GM04504 (cell line): ENCODE measurements around the gene TCF7L2.

Source experiments
- DNase-seq: peaks from one replicate; pipeline ENCODE4 v3.0.0-alpha.2; 2012; ENCODE audit warnings: low read depth

Gene TCF7L2

DNA sequence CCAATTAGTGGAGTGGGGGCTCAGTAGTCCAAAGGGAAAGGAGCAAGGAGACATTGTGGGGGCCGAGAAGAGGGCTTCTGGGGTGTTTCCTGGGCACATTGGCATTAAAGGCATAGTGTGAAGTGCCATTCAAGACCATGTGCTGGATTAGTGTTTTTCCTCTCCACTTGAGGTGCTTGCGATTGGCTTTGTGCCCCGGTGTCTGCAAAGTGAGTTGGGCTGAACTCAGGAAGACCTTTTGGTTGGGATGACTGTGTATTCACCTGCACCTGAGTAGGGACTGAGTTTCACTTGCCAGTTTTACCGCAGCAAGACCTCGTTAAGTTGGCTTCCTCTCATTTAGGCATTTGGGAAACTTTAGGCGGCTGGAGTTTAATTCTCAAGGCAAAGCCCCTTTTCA lies 73.0 kb downstream of the TCF7L2 start:
- no peak for DNase-seq

DNA sequence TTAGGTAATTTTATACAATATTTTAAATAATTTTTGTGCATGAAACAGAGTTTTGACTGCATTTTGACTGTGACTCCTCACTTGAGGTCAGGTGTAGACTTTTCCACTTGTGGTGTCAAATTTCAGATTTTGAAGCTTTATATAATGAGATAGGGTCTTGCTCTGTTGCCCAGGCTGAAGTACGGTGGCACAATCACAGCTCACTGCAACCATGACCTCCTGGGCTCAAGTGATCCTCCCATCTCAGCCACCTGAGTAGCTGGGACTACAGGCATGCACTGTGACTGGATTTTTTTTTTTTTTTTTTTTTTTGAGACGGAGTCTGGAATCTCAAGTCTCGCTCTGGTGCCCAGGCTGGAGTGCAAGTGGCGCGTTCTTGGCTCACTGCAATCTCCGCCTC lies 74.9 kb downstream of the TCF7L2 start:
- DNase-seq = no peak

DNA sequence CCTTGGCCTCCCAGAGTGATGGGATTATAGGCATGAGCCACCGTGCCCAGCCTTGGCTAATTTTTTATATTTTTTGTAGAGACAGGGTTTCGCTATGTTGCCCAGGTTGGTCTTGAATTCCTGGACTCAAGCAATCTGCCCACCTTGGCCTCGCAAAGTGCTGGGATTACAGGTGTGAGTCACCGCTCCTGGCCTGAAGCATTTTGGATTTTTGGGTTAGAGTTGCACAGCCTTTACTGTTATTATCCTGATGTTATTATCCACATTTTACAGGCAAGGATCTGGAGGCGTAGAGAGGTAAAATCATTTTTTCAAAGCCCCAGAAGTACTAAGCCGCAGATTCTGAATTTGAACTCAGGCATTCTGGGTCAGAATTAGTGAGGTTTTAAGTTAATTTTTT lies 75.4 kb downstream of the TCF7L2 start:
- DNase-seq = no peak

DNA sequence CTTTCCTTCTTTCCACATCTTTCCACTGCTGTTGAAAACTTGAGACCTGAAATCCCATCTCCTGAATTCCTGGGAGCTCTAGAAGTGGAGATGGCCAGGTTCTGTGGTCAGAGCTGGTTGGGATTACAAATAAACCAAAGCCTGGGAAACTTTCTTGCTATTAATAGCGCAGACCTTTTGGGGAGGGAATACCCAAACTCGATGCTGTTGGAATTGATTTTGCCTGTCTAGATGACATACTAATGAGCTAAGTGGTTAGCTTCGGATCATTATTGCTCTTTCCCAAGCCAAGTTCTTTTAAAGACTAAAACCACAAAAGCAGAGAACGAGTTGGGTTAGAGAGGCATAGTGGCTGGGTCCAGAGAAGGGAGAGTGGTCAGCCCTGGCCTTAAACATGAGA lies 76.6 kb downstream of the TCF7L2 start:
- peak; percentile 63 for DNase-seq

DNA sequence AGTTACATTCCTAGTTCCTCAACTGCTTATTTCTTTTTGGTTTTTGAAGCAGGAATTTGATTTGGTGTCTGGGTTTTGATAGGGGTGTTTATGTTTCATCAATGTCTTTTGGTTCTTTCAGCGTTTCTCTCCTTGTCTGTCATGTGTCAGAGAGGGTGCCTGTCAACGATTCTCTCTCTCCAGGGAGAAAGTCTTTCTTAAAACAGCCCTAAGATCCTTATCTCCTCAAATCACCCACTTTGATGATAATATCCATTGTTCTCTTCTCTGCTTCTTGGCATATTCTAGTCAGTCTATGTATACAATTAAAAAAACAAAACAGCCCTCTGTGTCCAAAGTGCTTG lies 77.2 kb downstream of the TCF7L2 start:
- no peak for DNase-seq

DNA sequence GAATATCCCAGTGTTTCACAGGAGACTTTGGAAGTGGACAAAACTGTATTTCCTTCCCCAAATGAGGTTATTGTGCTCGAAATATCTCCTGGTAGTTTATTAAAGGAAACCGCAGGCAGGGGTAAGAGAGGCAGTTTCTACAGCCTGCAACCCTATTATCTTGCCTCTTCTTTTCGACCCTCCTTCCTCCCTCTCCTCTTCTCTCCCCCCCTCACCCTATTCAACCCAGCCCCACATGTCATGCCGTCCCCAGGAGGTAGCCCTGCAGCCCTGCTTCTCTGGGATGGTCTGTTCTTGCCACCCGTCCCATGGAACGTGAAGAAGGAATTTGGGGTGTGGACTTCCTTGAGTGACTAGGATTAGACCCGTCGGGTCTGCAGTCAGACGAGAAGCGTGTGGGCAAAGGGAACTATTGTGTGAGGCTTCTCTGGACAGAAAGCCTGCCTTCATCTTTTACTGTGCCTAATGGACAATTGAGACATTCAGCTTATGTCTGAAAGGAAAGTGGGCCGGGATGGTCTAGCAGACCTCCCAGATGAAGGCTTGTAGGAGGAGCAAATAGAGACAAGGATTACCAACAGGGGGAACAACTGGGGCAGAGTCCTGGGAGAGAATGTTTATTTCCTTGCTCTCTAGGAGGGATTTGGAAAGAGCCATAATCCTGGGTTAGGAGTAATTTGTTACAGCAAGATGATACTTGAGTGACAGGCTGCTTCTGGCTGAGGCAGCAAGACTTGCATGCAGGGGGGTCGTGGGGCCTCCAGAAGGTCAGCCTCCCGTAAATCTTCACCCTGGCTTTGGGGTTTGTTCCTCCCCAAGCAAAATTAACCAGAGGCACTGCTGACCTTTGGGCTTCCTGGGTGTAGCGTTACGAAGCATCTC lies 77.8 kb downstream of the TCF7L2 start:
- DNase-seq = no peak

DNA sequence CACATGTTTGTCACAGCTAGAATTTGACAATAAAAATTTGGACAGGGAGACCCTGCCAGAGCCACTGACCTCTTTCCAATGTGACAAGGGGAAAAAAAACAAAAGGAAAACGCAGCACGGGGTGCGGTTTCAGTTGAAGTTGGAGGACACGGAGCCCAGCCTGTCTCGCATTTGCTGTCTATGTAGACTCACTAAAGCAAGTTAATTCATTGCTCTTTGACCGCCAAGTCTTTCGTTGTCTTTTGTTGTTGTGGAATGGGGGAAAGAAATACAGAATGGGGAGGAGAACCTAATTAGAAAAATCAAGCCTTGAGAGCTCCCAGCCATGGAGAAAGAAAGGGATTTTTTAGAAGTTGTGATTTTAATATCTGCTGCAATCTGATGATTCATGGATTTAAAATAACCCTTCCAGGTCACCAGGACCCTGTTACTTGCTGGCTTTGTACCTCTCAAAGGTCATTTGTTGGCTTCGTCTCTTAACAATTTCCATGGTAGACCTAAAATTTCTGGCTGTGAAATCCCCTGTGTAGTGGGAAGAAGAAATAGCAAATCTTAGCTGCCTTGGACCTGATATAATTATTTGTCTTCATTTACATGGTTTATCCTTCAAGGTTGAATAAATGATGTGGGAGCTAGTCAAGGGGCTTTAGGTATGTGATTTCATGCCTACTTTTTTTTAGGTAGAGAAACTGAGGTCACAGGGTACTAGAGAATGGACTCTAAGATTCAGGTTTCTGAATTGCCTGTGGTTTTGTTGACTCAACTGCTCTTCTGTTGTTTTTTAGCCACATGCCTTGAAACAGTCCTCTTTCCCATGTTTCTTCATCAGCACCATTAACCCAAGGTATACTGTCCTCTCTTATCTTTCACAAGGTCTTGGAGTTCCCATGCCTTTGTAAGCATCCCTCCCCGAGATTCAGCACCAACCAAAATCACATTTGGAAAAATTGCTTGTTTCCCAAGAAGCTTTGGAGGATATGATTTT lies 78.7 kb downstream of the TCF7L2 start:
- no peak for DNase-seq

DNA sequence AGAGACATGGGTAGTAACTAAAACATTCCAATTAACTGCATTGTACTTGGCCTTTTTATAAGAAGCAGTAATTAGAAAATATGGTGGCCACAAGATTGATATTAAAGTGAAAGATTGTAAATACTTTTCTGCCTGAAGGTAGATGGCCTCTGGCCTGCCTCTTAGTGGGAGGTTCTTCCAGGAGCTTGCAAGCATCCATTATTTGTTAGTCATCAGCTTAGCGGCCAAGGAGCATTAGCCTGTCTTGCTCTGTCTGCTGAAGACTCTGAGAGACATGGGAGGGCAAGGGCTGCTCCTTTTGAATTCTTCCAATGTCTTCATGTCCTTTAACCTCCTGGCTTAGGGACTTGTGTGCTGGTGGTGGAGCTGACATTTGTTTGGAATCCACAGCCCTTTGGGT lies 80.4 kb downstream of the TCF7L2 start:
- DNase-seq = no peak

DNA sequence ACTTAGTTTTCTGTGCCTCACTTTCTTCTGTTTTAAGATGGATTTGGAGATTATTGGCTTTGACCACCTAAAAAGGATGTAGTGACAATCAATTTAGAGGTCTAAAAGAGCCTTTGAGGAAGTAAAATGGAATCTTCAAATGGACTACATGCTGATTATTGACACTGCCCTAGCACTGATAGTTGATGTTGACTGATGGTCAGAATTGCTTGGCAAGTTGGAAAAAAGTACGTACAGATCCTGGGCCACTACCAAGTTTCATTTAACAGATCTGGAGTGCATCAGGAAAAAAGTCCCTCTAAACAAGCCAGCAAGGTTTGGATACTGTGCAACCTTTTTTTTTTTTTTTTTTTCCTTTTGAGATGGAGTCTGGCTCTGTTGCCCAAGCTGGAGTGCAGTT lies 81.1 kb downstream of the TCF7L2 start:
- no peak for DNase-seq

DNA sequence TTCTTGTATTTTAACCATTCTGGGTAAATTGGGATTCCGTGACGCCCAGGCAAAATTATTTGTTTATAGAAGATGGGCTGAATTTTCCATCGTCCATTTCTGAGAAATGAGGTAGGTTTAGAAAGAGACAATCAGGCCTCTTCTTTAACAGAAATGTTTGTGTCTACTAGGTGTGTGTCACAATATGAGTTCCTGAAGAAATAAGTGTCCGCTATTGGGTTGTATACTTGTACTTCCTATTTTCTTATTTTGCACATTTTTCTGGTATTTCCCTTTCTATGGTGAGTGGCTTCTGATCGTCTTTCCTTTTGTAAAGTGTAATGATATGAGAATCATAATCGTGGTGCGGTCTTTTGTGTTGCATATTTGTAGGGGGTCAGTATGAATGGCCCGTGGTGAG lies 83.9 kb downstream of the TCF7L2 start:
- no peak for DNase-seq

DNA sequence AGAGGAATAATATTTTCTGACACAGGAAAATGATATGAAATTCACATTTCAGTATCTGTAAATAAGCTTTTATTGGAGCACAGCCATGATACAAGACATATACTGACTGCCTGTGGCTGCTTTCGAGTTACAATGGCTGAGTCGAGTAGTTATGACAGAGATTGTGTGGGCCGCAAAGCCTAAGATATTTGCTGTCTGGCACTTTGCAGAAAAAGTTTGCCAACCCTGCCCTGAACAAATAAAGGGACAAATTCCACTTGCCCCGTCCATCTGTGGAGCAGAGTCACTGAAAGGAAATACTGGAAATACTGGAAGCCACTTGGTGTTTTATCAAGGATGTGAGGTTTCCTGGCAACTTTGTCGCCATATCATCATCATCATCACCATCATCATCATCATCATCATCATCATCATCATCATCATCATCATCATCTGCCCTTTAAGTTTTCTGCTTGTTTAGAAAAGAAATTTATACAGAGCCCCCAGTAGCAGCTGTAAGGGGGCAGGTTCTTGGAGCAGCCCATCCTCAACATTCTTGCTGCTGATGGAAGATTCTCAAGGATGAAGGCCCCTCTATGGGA lies 85.8 kb downstream of the TCF7L2 start:
- DNase-seq = no peak

DNA sequence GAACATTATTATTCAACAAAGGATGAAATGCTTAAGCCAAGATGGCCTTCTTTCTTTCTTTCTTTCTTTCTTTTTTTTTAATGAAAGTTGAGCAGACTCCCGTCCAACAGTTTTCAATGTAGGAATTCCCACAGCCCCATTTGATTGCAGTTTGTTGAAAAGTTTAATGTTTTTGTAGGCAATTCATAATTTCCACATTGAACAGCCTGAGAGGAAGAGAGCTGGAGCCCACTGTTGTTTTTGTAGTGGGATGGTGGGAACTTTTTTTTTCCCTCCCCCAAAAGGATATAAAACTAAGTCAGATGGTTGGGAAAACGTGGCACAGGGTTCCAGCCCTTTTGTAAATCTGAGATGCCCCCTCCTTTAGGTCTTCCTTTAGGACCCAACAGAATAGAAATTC lies 86.6 kb downstream of the TCF7L2 start:
- no peak for DNase-seq

DNA sequence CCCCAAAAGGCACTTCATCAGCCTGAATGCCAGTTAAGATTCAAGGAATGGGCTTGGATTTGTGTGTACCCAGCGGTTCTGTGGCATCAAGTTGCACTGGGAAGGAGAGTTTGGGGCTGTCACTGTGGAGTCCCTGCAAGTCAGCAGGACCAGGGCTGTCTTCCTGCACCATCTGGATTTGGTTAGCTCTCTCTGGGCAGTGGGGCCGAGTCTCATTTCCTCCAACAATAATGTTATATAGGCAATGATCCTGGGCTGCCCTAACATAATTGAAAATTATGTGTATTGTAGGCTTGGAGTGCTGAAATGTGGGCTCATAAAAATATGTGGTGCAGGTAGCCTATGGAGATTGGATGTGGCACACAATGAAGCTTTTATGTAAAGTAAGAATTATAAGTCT lies 87.2 kb downstream of the TCF7L2 start:
- no peak for DNase-seq

DNA sequence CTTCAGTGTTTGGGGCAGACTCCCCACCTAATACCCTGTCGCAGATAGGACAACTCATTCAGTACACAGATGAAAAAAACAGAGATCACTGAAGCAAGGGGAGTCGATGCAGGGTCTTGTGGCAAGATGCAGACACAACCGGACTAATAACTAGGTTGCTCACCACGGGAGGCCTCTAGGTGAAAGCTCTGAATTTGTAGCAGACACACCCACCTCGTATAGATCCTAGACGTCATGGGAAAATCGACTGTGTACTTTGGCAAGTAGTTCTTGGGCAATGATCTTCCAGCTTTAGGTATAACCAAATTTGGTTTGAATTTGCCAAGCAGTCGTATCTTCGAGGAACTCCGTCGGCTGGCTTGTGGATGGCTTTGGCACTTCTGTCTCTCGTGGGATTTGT lies 88.1 kb downstream of the TCF7L2 start:
- no peak for DNase-seq

DNA sequence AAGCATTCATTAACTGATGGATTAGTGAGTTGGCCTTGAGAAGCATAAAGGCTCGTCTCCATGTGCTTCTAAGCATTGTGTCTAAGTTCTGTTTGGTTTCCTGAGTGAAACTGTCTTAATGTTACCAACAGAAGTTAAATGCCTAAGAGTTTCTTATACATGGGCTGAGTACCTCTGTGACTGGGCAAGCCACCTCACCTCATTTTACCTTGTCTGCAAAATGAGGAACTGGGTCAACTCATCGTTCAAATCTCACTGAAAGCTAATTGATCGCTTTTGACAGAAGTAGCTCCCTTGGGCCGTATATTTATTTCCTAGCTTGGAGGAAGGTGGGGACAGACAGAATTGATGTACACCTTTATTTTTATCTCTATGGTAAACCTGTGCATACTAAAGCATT lies 88.9 kb downstream of the TCF7L2 start:
- no peak for DNase-seq

DNA sequence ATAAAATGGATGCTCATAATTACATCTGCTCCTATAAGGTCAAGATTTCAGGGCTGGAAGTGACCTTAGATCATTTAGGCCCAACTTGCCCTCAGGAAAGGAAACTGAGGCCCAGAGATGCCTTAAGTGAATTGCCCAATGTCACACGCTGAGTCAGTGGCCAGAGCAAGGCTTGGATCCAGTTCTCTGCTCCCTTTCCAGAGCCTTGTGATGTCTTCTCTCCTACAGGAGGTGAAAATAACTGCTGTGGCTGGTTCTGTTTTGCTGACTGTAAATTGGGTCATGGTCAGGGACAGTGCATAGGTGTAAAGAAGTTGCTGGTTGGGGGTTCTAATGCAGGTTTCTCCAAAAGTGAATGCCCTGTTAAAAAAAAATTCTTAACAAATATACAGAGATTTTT lies 91.3 kb downstream of the TCF7L2 start:
- DNase-seq = no peak

DNA sequence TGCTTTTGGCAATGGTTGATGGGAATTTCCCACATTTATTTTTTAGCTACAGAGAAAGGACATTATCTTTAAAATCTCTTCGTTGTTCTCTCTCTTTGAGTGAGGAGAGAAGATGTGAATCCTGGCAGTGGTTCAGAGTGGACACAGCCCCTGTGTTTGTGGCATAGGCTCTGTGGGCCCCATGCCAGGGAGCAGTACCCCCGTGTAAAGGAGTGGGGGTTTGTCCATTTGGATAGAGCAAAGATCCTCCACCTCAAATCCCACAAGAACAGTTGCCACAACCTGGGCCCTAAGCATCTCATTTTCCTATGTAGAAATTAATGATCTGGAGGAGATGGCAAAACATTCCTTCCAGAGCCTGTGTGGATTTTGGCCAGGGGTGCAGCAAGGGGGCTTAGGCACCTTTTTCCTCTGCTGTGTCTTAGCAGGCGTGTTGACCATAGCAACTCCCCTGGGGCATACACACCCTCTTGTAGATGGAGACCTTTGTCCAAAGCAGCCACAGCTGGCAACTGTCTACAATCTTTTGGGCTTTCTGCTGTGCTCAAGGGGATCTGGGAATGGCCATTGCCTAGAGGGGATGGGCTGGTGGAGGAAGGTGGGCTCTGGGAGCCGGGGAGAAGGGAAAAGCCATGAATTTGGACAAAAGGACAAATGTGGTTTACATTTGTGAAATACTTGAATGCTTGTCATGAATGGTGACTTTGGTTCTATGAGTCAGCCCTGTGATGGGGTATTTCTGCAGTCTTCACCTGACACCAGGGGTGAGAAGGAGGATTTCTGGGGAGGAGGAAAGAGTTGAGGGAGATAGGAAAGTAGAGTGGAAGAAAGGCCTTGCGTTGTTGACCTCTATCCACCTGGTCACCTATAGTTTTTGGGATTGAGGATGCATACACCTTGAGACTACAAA lies 92.0 kb downstream of the TCF7L2 start:
- no peak for DNase-seq

DNA sequence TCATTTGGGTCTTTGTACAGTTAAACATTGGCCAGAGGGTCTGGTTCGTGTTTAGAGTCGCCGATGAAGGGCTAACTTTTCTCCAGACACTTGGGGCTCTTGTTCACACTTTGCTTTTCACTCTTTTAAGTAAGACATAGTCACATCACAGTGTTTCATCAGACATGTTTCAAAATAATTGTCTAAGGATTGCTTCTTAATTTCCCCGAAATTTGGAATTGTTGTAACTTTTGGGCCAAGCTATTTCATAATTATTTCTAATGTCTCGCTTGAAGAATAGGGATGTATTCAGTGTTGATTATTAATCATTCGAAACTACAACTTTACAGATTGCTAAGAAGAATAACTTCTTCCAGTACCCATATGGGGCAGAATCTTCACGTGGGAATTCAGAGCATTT lies 92.8 kb downstream of the TCF7L2 start:
- no peak for DNase-seq

DNA sequence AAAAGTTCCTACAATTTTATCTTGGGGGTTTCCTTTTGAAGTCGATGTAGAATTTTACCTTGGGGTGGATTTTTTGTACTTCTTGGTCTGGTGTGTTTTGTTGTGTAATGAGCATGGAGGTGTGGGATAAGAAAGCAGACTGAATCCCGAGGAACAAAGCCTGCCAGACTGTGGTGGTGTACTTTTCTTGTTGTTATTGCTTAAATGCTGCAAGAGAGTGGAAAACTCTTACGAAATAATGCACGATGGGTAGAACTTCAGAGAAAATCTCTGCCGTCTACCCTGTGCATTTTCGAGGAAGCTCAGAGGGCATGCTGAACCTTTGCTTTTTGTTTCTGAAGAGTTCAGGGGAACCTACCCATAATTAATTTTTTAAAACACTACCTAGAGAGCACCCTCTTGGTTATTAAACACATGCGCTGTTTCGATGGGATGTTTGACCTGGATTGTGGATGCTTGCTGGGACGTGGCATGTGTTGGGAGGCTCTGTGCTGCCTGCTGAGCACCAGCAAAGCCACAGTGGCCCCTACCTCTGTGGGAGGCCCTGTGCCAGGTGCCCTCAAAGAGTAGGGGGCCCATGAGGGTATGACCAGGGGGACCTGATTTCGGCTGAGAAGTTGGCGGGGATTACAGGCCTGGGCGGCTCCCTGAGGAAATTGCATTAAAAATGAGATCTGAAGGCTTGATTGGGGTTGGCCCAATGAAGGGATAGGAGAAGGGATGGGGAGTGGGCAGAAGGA lies 94.1 kb downstream of the TCF7L2 start:
- no peak for DNase-seq

DNA sequence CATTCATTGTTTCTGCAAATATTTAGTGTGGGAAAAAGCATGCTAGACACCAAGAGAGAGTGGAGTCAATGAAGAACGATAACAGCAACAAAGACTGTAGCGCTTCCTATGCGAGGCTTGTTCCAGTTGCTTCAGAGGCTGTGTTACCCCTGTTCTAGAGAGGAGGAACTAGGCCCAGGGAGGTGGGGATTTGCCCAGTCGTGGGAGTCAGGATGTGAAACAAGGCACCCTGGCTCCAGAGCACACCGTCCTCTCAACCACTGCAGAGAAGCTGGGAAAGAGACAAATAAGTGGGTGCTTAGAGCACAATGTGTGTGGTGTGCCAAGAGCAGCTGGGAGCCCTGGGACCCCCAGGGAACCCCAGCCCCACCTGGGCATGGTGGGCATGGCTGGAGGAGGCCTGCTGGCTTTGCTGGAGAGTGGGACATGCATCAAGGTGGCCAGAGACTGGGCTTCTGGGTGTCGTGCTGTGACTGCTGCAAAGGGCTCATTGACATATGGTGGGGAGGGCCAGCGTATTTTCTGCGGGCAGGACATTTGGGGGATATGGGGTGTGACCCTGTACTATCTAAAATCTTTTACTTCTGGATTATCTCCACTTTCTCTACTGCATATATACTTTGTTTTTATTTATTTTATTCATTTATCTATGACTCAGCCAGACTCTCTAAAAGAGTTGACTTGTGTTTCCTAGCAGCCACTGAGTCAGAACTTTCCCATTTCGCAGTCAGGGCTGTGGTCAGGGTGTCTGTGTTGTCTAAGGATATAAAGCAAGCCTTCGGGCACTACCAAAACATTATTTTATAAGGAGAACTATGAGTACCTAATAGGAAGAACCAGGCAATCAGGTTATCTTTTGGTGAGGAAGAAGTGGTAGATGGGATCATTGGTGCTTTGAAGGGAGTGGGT lies 95.4 kb downstream of the TCF7L2 start:
- peak; percentile 75 for DNase-seq
